GM12872 (cell line): ENCODE measurements around the gene SHROOM1.

ENCODE experiments used
- CTCF ChIP-seq: IDR thresholded peaks from 3 replicates; pipeline ENCODE4 v1.5.1; 2011; ENCODE audit warnings: low read depth, mild to moderate bottlenecking, low read length, moderate library complexity; ENCODE audit not compliant: insufficient read depth

SHROOM1 gene

GRCh38 chr5:132849347-132849746, 18.9 kb upstream of the SHROOM1 start:
- no peak for TF ChIP-seq CTCF

GRCh38 chr5:132848270-132848669, 17.8 kb upstream of the SHROOM1 start:
- no peak for TF ChIP-seq CTCF

GRCh38 chr5:132841305-132841704, 10.9 kb upstream of the SHROOM1 start:
- TF ChIP-seq CTCF: no peak

- no peak for TF ChIP-seq CTCF
Measured at GRCh38 chr5:132840896-132841295, 10.4 kb upstream of the SHROOM1 start.

- TF ChIP-seq CTCF: no peak
Measured at GRCh38 chr5:132840313-132840712, 9.9 kb upstream of the SHROOM1 start.

GRCh38 chr5:132839426-132840301, 9.2 kb upstream of the SHROOM1 start:
- no peak for TF ChIP-seq CTCF

GRCh38 chr5:132838516-132839282, 8.3 kb upstream of the SHROOM1 start:
- no peak for TF ChIP-seq CTCF
